ENCODE results near the gene MCF2L. TPM values are rescaled to one million over a fixed set of nuclear protein-coding genes. Genes with fewer than 3 reads are reported as not detected.
A peak's percentile ranks its signal among the peaks of the same experiment; 100 is the strongest.

The MCF2L gene
- polyA plus RNA-seq, 1 donor (not counting 4 experiments of a cell fraction or from before 2014, with no cell fraction given) = 0.14 TPM

DNA sequence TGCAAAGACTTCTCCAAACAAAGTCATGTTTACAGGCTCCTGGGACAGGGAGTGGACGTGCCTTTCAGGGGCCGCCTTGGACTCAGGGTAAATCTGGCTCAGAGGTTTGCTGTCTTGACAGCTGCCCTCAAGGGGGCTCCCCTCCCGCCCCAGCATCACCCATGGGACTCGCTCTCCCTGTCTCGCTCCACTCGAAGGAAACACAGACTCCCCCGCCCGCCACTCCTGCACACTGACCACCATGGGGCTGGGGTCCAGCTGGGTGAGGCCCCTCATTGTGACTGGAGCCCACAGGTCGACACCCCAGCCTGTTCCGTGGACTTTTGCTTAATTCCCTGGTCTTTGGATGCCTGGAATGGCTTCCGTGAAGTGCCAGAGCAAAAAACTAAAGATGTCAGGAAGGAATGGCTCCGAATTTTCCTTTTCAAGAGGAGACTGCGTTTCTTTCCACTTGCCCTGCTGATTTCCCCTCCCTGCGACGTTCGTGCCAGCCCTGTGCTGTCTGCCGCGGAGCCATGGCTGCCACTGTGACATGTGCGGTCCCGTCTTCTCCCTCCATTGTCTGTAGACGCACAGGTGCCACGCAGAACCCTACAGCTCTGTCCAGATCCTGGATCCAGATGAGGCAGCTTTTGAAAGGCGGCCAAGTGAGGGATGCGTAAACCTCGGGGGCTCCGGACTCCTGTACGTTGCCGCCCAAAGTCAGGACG is 48.6 kb downstream of the MCF2L start:
- peaks cover 32% of the 10 kb centered on the region for H3K27me3 ChIP-seq (ENCODE audit: control insufficient read depth, extremely low read depth, insufficient read depth, low read length)
- H2AFZ ChIP-seq (ENCODE audit: control insufficient read depth, low read length) = peak overlapping the region; percentile 82
- FAIRE-seq (no peak), DNase-seq (ENCODE audit: low read depth, low spot score) (no peak)
- no peaks in the 10 kb centered on the region for H3K36me3 ChIP-seq (ENCODE audit: control insufficient read depth in 2 of 2, extremely low read depth in 1 of 2, insufficient read depth in 2 of 2, low read length in 2 of 2)
- no peak overlapping the region for H3K9ac ChIP-seq (ENCODE audit: control insufficient read depth, extremely low read depth, insufficient read depth, low read length)
- no peaks in the 10 kb centered on the region for H3K9me1 ChIP-seq (ENCODE audit: control insufficient read depth, extremely low read depth, insufficient read depth, low read length)
- TF ChIP-seq, protein P1, sequence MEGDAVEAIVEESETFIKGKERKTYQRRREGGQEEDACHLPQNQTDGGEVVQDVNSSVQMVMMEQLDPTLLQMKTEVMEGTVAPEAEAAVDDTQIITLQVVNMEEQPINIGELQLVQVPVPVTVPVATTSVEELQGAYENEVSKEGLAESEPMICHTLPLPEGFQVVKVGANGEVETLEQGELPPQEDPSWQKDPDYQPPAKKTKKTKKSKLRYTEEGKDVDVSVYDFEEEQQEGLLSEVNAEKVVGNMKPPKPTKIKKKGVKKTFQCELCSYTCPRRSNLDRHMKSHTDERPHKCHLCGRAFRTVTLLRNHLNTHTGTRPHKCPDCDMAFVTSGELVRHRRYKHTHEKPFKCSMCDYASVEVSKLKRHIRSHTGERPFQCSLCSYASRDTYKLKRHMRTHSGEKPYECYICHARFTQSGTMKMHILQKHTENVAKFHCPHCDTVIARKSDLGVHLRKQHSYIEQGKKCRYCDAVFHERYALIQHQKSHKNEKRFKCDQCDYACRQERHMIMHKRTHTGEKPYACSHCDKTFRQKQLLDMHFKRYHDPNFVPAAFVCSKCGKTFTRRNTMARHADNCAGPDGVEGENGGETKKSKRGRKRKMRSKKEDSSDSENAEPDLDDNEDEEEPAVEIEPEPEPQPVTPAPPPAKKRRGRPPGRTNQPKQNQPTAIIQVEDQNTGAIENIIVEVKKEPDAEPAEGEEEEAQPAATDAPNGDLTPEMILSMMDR (optimal IDR thresholded peaks at IDR 0.05 in 1 of 3, IDR thresholded peaks at IDR 0.05 in 1 of 3, conservative IDR thresholded peaks at IDR 0.05 in 1 of 3; ENCODE audit: extremely low read depth in 1 of 3, insufficient read depth in 2 of 3, low read length in 3 of 3) = no peak
- TF ChIP-seq EZH2 (IDR thresholded peaks at IDR 0.05; ENCODE audit: low read length) = no peak
- H4K20me1 ChIP-seq (ENCODE audit: control insufficient read depth, extremely low read depth, insufficient read depth, low read length) = no peaks in the 10 kb centered on the region
- H3K79me2 ChIP-seq (ENCODE audit: control insufficient read depth, insufficient read depth, low read length) = no peaks in the 10 kb centered on the region
- dilution Hi-C loops (cut with MboI; ENCODE audit: extremely low pct_ligation_motif_present, low sequenced_read_pairs) = no loop called here
- H3K27ac ChIP-seq (ENCODE audit: control insufficient read depth, insufficient read depth, low read length) = no peak overlapping the region
- peak overlapping the region; percentile 85 for H3K4me2 ChIP-seq (ENCODE audit: control insufficient read depth, extremely low read depth, insufficient read depth, low read depth, low read length)
- peak overlapping the region in 2 of 3 experiments; percentile 1 to 52 for H3K4me3 ChIP-seq (ENCODE audit: control insufficient read depth in 2 of 3, extremely low read depth in 1 of 3, insufficient read depth in 2 of 3, low read depth in 1 of 3, low read length in 3 of 3)
- peaks cover 14% of the 10 kb centered on the region for H3K4me1 ChIP-seq (ENCODE audit: control insufficient read depth, extremely low read depth, insufficient read depth, low read length)
- no peaks in the 10 kb centered on the region for H3K9me3 ChIP-seq (ENCODE audit: control insufficient read depth, low read depth, low read length)

DNA sequence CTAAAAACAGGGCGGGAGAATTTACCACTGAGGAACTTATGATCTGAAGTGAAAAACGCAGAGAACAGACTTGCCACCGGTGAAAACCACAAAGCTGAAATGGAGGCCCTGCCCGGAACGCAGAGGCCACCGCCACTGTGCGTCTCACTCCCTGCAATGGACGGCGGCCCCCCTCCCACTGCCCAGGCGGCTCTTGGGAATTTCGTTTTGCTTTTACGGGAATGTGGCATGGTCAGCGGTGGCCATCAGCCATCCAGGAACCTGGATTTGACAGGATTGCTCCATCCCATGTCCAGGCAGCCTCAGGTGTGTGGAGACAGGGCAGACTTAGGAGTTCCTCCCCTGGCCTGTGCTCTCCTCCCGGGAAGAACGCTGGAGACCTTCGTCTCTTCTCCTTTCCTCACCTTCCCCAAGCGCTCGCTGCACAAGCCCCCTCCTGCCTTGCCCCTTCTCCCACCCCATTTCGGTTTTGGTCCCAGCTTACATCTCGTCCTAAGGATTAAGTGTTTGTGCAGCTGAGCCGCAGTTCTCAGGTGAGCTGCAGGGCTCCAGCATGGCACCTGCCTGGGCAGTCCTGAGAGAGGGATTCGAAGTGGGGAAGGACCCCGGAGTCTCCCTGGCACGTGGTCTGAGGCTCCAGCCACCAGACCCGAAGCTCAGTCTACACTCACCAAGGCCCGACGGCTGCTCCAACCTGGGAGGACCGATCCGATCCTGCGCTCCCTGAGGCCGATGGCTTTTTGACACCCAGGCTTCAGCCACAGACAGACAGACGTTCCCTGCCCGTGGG is 49.9 kb downstream of the MCF2L start:
- no peak overlapping the region for H3K4me3 ChIP-seq (ENCODE audit: control insufficient read depth in 2 of 3, extremely low read depth in 1 of 3, insufficient read depth in 2 of 3, low read depth in 1 of 3, low read length in 3 of 3)
- no peaks in the 10 kb centered on the region for H4K20me1 ChIP-seq (ENCODE audit: control insufficient read depth, extremely low read depth, insufficient read depth, low read length)
- H2AFZ ChIP-seq (ENCODE audit: control insufficient read depth, low read length) = no peak overlapping the region
- no peaks in the 10 kb centered on the region for H3K9me1 ChIP-seq (ENCODE audit: control insufficient read depth, extremely low read depth, insufficient read depth, low read length)
- DNase-seq (ENCODE audit: low read depth, low spot score) = no peak
- no peak overlapping the region for H3K27ac ChIP-seq (ENCODE audit: control insufficient read depth, insufficient read depth, low read length)
- H3K4me1 ChIP-seq (ENCODE audit: control insufficient read depth, extremely low read depth, insufficient read depth, low read length) = peaks cover 20% of the 10 kb centered on the region
- H3K79me2 ChIP-seq (ENCODE audit: control insufficient read depth, insufficient read depth, low read length) = no peaks in the 10 kb centered on the region
- dilution Hi-C loops (cut with MboI; ENCODE audit: extremely low pct_ligation_motif_present, low sequenced_read_pairs) = no loop called here
- TF ChIP-seq, protein P1 (optimal IDR thresholded peaks at IDR 0.05 in 1 of 3, IDR thresholded peaks at IDR 0.05 in 1 of 3, conservative IDR thresholded peaks at IDR 0.05 in 1 of 3; ENCODE audit: extremely low read depth in 1 of 3, insufficient read depth in 2 of 3, low read length in 3 of 3) = no peak
- TF ChIP-seq EZH2 (IDR thresholded peaks at IDR 0.05; ENCODE audit: low read length) = no peak
- H3K9me3 ChIP-seq (ENCODE audit: control insufficient read depth, low read depth, low read length) = no peaks in the 10 kb centered on the region
- peaks cover 25% of the 10 kb centered on the region for H3K27me3 ChIP-seq (ENCODE audit: control insufficient read depth, extremely low read depth, insufficient read depth, low read length)
- H3K4me2 ChIP-seq (ENCODE audit: control insufficient read depth, extremely low read depth, insufficient read depth, low read depth, low read length) = peak overlapping the region; percentile 85
- no peak overlapping the region for H3K9ac ChIP-seq (ENCODE audit: control insufficient read depth, extremely low read depth, insufficient read depth, low read length)
- FAIRE-seq = no peak
- H3K36me3 ChIP-seq (ENCODE audit: control insufficient read depth in 2 of 2, extremely low read depth in 1 of 2, insufficient read depth in 2 of 2, low read length in 2 of 2) = no peaks in the 10 kb centered on the region

Data from keratinocyte (primary cell).